H1 (cell line): ENCODE results near the gene CACNB4. TPM values are rescaled to one million over a fixed set of nuclear protein-coding genes. Genes with fewer than 3 reads are reported as not detected.

Source experiments
- CTCF ChIA-PET: fragments of 300-600 bp; sonication (Branson Sonifier 250); formaldehyde crosslinking; loops from one replicate; lab custom pipeline; 2021; ENCODE audit not compliant: partially characterized antibody; lab: Charles Lee
- POLR2A ChIA-PET: fragments of 300-600 bp; sonication (Branson Sonifier 250); formaldehyde crosslinking; loops from one replicate; lab custom pipeline; 2021; ENCODE audit warnings: inconsistent platforms; ENCODE audit not compliant: partially characterized antibody; lab: Charles Lee
- DNase-seq, 2 experiments: peaks; one replicate each; pipeline versions ENCODE4 v3.0.0 to v3.0.0-alpha.2; 2010 to 2022; ENCODE audit warnings: low spot score in 2 of 2, low read depth in 1 of 2, mixed read lengths in 1 of 2
- FAIRE-seq: peaks from 2 replicates; lab custom pipeline; 2011; peaks lifted over from hg19 to GRCh38; lab: Jason Lieb, UNC
- H2AFZ ChIP-seq: 2 replicates; pipeline ENCODE4 v1.8.1; 2012; ENCODE audit warnings: low read length, inconsistent platforms
- H2AK5ac ChIP-seq: 2 replicates; pipeline ENCODE4 v1.6.1; 2013; ENCODE audit warnings: low read depth, low read length
- H2BK120ac ChIP-seq: replicated peaks from 2 replicates; pipeline ENCODE3; 2013; ENCODE audit warnings: low read depth, low read length, inconsistent platforms
- H2BK12ac ChIP-seq: 2 replicates; pipeline ENCODE4 v1.6.1; 2013; ENCODE audit warnings: low read depth, low read length
- H2BK15ac ChIP-seq: 2 replicates; pipeline ENCODE4 v1.6.1; 2013; ENCODE audit warnings: low read length
- H2BK20ac ChIP-seq: 2 replicates; pipeline ENCODE4 v1.6.1; 2013; ENCODE audit warnings: low read length
- H2BK5ac ChIP-seq: 2 replicates; pipeline ENCODE4 v1.6.1; 2013; ENCODE audit warnings: low read depth, low read length
- H3K14ac ChIP-seq: 2 replicates; pipeline ENCODE4 v1.6.1; 2013; ENCODE audit warnings: inconsistent platforms; ENCODE audit not compliant: insufficient read length
- H3K18ac ChIP-seq: 2 replicates; pipeline ENCODE4 v1.6.1; 2013; ENCODE audit warnings: low read length; ENCODE audit errors: extremely low read depth
- H3K23ac ChIP-seq: 2 replicates; pipeline ENCODE4 v1.6.1; 2013; ENCODE audit warnings: inconsistent platforms; ENCODE audit not compliant: insufficient read length
- H3K23me2 ChIP-seq: 2 replicates; pipeline ENCODE4 v1.6.1; 2013; ENCODE audit warnings: low read depth, low read length
- H3K27ac ChIP-seq: 2 replicates; pipeline ENCODE4 v1.6.1; 2011; ENCODE audit warnings: low read depth, low read length, inconsistent platforms
- H3K27me3 ChIP-seq, 4 experiments: replicated peaks in 1 of 4; 1 replicate in 1 of 4; 2 replicates in 3 of 4; pipeline versions ENCODE4 v1.6.1 to v1.8.1; 2011 to 2013; ENCODE audit warnings: low read length in 3 of 4, mild to moderate bottlenecking in 3 of 4, inconsistent platforms in 2 of 4, mixed read lengths in 2 of 4, moderate library complexity in 1 of 4; ENCODE audit not compliant: control insufficient read depth in 3 of 4, insufficient read depth in 3 of 4; ENCODE audit errors: extremely low read depth in 1 of 4
- H3K36me3 ChIP-seq, 4 experiments: 2 replicates each; pipeline versions ENCODE4 v1.6.1 to v1.8.1; 2011 to 2013; ENCODE audit warnings: mild to moderate bottlenecking in 4 of 4, low read length in 3 of 4, moderate library complexity in 2 of 4, control low read depth in 1 of 4, inconsistent platforms in 1 of 4; ENCODE audit not compliant: insufficient read depth in 4 of 4, control insufficient read depth in 2 of 4
- H3K4ac ChIP-seq: replicated peaks from 2 replicates; pipeline ENCODE3; 2013; ENCODE audit warnings: low read length, low read depth, mixed read lengths, inconsistent platforms; ENCODE audit not compliant: insufficient read length
- H3K4me1 ChIP-seq, 4 experiments: replicated peaks in 1 of 4; 1 replicate in 1 of 4; 2 replicates in 3 of 4; pipeline versions ENCODE4 v1.6.1 to v1.8.1; 2011 to 2013; ENCODE audit warnings: low read length in 3 of 4, inconsistent platforms in 2 of 4, mixed read lengths in 1 of 4; ENCODE audit not compliant: insufficient read depth in 4 of 4, control insufficient read depth in 3 of 4
- H3K4me2 ChIP-seq, 2 experiments: 2 replicates each; pipeline versions ENCODE4 v1.6.1 to v1.8.1; 2011 to 2013; ENCODE audit warnings: low read depth in 2 of 2, low read length in 2 of 2, control low read depth in 1 of 2, inconsistent platforms in 1 of 2, mild to moderate bottlenecking in 1 of 2; ENCODE audit not compliant: insufficient read depth in 1 of 2
- H3K4me3 ChIP-seq, 4 experiments: fragments of 200-600, 300-600 bp in 1 of 4; sonication (generic), shearing (Covaris generic), sonication (Bioruptor Twin) in 1 of 4; 2 replicates each; pipeline versions ENCODE4 v1.5.1 to v1.8.1; 2011 to 2016; ENCODE audit warnings: low read length in 4 of 4, low read depth in 3 of 4, control low read depth in 2 of 4, inconsistent platforms in 2 of 4, mild to moderate bottlenecking in 2 of 4, mixed read lengths in 1 of 4, moderate library complexity in 1 of 4; ENCODE audit not compliant: insufficient read depth in 2 of 4; ENCODE audit errors: extremely low read depth in 1 of 4
- H3K56ac ChIP-seq: replicated peaks from 2 replicates; pipeline ENCODE3; 2013; ENCODE audit warnings: low read depth, mild to moderate bottlenecking, mixed read lengths, low read length, inconsistent platforms; ENCODE audit not compliant: insufficient read length
- H3K79me1 ChIP-seq: 2 replicates; pipeline ENCODE4 v1.6.1; 2013; ENCODE audit warnings: low read depth, low read length, control low read depth
- H3K79me2 ChIP-seq, 2 experiments: 2 replicates each; pipeline versions ENCODE4 v1.6.1 to v1.8.1; 2012 to 2013; ENCODE audit warnings: low read length in 2 of 2, mild to moderate bottlenecking in 2 of 2, inconsistent platforms in 1 of 2; ENCODE audit not compliant: insufficient read depth in 2 of 2, control insufficient read depth in 1 of 2
- H3K9ac ChIP-seq, 4 experiments: replicated peaks in 1 of 4; 1 replicate in 1 of 4; 2 replicates in 3 of 4; pipeline versions ENCODE4 v1.6.1 to v1.8.1; 2011 to 2013; ENCODE audit warnings: low read depth in 3 of 4, low read length in 3 of 4, control low read depth in 2 of 4, mild to moderate bottlenecking in 2 of 4, moderate library complexity in 2 of 4, inconsistent platforms in 1 of 4; ENCODE audit errors: extremely low read depth in 1 of 4
- H3K9me3 ChIP-seq, 2 experiments: 2 replicates each; pipeline versions ENCODE4 v1.6.1 to v1.8.1; 2012 to 2013; ENCODE audit warnings: mild to moderate bottlenecking in 2 of 2, moderate library complexity in 2 of 2, control low read depth in 1 of 2, inconsistent platforms in 1 of 2, low read depth in 1 of 2, low read length in 1 of 2, mixed read lengths in 1 of 2; ENCODE audit not compliant: insufficient read depth in 2 of 2
- H4K20me1 ChIP-seq, 2 experiments: replicated peaks in 1 of 2; 2 replicates each; pipeline versions ENCODE3 to v1.8.1; 2011 to 2013; ENCODE audit warnings: inconsistent platforms in 2 of 2, low read length in 2 of 2, mild to moderate bottlenecking in 1 of 2; ENCODE audit not compliant: insufficient read depth in 2 of 2, control insufficient read depth in 1 of 2
- H4K5ac ChIP-seq: 2 replicates; pipeline ENCODE4 v1.6.1; 2013; ENCODE audit warnings: low read length, low read depth, mixed read lengths, inconsistent platforms; ENCODE audit not compliant: insufficient read length
- H4K8ac ChIP-seq: 2 replicates; pipeline ENCODE4 v1.8.0; 2013; ENCODE audit warnings: mild to moderate bottlenecking, moderate library complexity, low read length, inconsistent platforms; ENCODE audit not compliant: insufficient read depth; ENCODE audit errors: extremely low read depth
- H4K91ac ChIP-seq: replicated peaks from 2 replicates; pipeline ENCODE3; 2013; ENCODE audit warnings: low read length, mixed read lengths, inconsistent platforms; ENCODE audit not compliant: insufficient read length
- BCL11A ChIP-seq, 2 experiments: IDR thresholded peaks; one replicate each; pipeline ENCODE4 v1.6.1; 2011; ENCODE audit warnings: low read depth in 2 of 2, low read length in 2 of 2, mild to moderate bottlenecking in 2 of 2
- CEBPB ChIP-seq: IDR thresholded peaks from 2 replicates; pipeline ENCODE4 v1.6.1; 2012; ENCODE audit warnings: low read depth, low read length
- CHD2 ChIP-seq: IDR thresholded peaks from 2 replicates; pipeline ENCODE4 v1.6.1; 2012; ENCODE audit warnings: low read length, improper control_type of control experiment
- CREB1 ChIP-seq: IDR thresholded peaks from 2 replicates; pipeline ENCODE4 v1.6.1; 2012; ENCODE audit warnings: inconsistent platforms
- E2F6 ChIP-seq: IDR thresholded peaks from 2 replicates; pipeline ENCODE4 v1.6.1; 2012; ENCODE audit warnings: inconsistent platforms
- MAFK ChIP-seq: IDR thresholded peaks from 2 replicates; pipeline ENCODE4 v1.6.1; 2012; ENCODE audit warnings: low read depth, mild to moderate bottlenecking, improper control_type of control experiment, low read length
- PHF8 ChIP-seq: fragments of 200-600 bp; sonication (generic); conservative IDR thresholded peaks from 2 replicates; pipeline ENCODE4 v1.7.1; 2012; ENCODE audit warnings: low read depth, mild to moderate bottlenecking, inconsistent platforms, low read length, moderate library complexity
- POLR2AphosphoS5 ChIP-seq: IDR thresholded peaks from 2 replicates; pipeline ENCODE4 v1.6.1; 2011; ENCODE audit warnings: low read depth, low read length
- RAD21 ChIP-seq, 2 experiments: IDR thresholded peaks in 1 of 2; conservative IDR thresholded peaks in 1 of 2; 2 replicates each; pipeline ENCODE4 v1.6.1; 2011; ENCODE audit warnings: low read depth in 2 of 2, low read length in 2 of 2, improper control_type of control experiment in 1 of 2, inconsistent platforms in 1 of 2, mild to moderate bottlenecking in 1 of 2, moderate library complexity in 1 of 2
- RBBP5 ChIP-seq: IDR thresholded peaks from 2 replicates; pipeline ENCODE4 v1.7.1; 2012; ENCODE audit warnings: low read depth, mild to moderate bottlenecking, inconsistent platforms, low read length, moderate library complexity, borderline replicate concordance
- SAP30 ChIP-seq: fragments of 300-600 bp; sonication (generic); IDR thresholded peaks from 2 replicates; pipeline ENCODE4 v1.7.1; 2012; ENCODE audit warnings: low read length, moderate library complexity, mild to moderate bottlenecking, inconsistent platforms; ENCODE audit not compliant: insufficient read depth, insufficient replicate concordance
- SRF ChIP-seq: IDR thresholded peaks from 2 replicates; pipeline ENCODE4 v1.6.1; 2011; ENCODE audit warnings: mild to moderate bottlenecking, low read depth, low read length, moderate library complexity
- SUZ12 ChIP-seq: fragments of 200-600 bp; sonication (generic); IDR thresholded peaks from 2 replicates; pipeline ENCODE4 v1.6.1; 2012; ENCODE audit warnings: mild to moderate bottlenecking, inconsistent platforms, low read length, moderate library complexity, mixed read lengths
- TAF1 ChIP-seq: IDR thresholded peaks from 2 replicates; pipeline ENCODE4 v1.6.1; 2011; ENCODE audit warnings: mild to moderate bottlenecking, low read depth, low read length
- WGBS, 2 experiments: shearing (Covaris generic) in 1 of 2; methylation state at CpG; one replicate each; pipeline versions ENCODE4 v1.1.6 to v1.1.7; 2013 to 2015; ENCODE audit warnings: low lambda C conversion rate in 2 of 2, mixed read lengths in 2 of 2, inconsistent platforms in 1 of 2, low coverage in 1 of 2, missing lambda C conversion rate in 1 of 2; ENCODE audit not compliant: insufficient replicate concordance in 2 of 2, insufficient coverage in 1 of 2, insufficient read length in 1 of 2; ENCODE audit errors: extremely low coverage in 1 of 2, missing lambda C conversion rate in 1 of 2; 5-methylcytosine and 5-hydroxymethylcytosine counted together
- polyA plus RNA-seq, 7 experiments: library from polyadenylated mRNA; depleted of rRNA in 3 of 7; stranded (reverse) in 5 of 7; unstranded in 2 of 7; fragments of >200 nt in 5 of 7; fragments of 200-250 nt in 2 of 7; gene quantifications; 1 replicate in 5 of 7; 2 replicates in 1 of 7; 4 replicates in 1 of 7; pipeline versions ENCODE4 v1.2.1 to v1.2.3, GENCODE V29; 2011 to 2013; ENCODE audit warnings: missing spikeins in 2 of 7, mixed read lengths in 2 of 7
- total RNA-seq: library from RNA; stranded (reverse); fragmentation: NEBNext Ultra II Directional; extraction: Animal tissue kit (Norgen Biotek cat#: 25700); gene quantifications from 2 replicates; pipeline ENCODE4 v1.2.1, GENCODE V29; 2021

CACNB4 gene
- total and polyA plus RNA-seq, 2 of the 8 experiments (the other 6 are each of a cell fraction or from before 2014, with no cell fraction given) = 2.0 to 4.0 TPM

GRCh38 chr2:151977631-151978030 lies 121.2 kb downstream of the CACNB4 start:
- Histone ChIP-seq H2BK12ac (no peak overlapping the region), H3K27ac (no peak overlapping the region), H3K23ac (no peak overlapping the region), H2BK20ac (no peak overlapping the region), H3K9ac (no peak overlapping the region), H2BK120ac (no peak overlapping the region), H3K56ac (no peak overlapping the region), H3K4ac (no peak overlapping the region), H4K91ac (no peak overlapping the region), H3K4me3 (no peak overlapping the region), H3K18ac (no peak overlapping the region), H3K23me2 (no peaks in the 10 kb centered on the region), H2AK5ac (no peak overlapping the region), H3K36me3 (no peaks in the 10 kb centered on the region), H3K27me3 (no peaks in the 10 kb centered on the region), H3K14ac (no peak overlapping the region), H4K20me1 (no peaks in the 10 kb centered on the region), H2BK5ac (no peak overlapping the region), H3K9me3 (no peaks in the 10 kb centered on the region), H2BK15ac (no peak overlapping the region), H3K79me1 (no peaks in the 10 kb centered on the region), H4K8ac (no peak overlapping the region), H3K79me2 (no peaks in the 10 kb centered on the region), H4K5ac (no peak overlapping the region), H3K4me1 (peaks cover 0 to 4% (median 1%) of the 10 kb centered on the region in 4 experiments; a peak in 3 of 7 replicates), H3K4me2 (no peak overlapping the region), H2AFZ (no peak overlapping the region)
- ChIA-PET POLR2A (no interaction called here), CTCF (interaction anchor here (0.9 to 3.3 kb wide), 6 partner anchors 16 to 658 kb away, joined by 3 to 19 read pairs (median 3); no protein-coding TSS in a partner anchor)
- WGBS, 2 experiments = 90% methylated on average over 3 of the region's 3 CpGs; no CpG with 5 or more reads in 1 of the 2 experiments
- no peak for FAIRE-seq
- no peak for DNase-seq
- TF ChIP-seq CEBPB (no peak), RBBP5 (no peak), POLR2AphosphoS5 (no peak), SAP30 (no peak), SUZ12 (no peak), RAD21 (IDR thresholded peaks at IDR 0.05 in 1 of 2, conservative IDR thresholded peaks at IDR 0.05 in 1 of 2; ENCODE audit: low read depth in 2 of 2, low read length in 2 of 2) (no peak), TAF1 (no peak), E2F6 (no peak), MAFK (no peak), SRF (no peak), CHD2 (no peak), PHF8 (no peak), CREB1 (no peak), BCL11A (IDR thresholded peaks at IDR 0.05; ENCODE audit: low read depth in 2 of 2, low read length in 2 of 2) (no peak)
